DND-41 (cell line): Measurements from ENCODE around the gene CTNNA3.

Source experiments
- EZH2 ChIP-seq: IDR thresholded peaks from 3 replicates; pipeline ENCODE4 v1.6.1; 2012; ENCODE audit warnings: borderline replicate concordance, low read depth, mild to moderate bottlenecking, moderate library complexity, low read length, inconsistent platforms; ENCODE audit not compliant: severe bottlenecking
- TF ChIP-seq, protein P1 (sequence below): IDR thresholded peaks from 2 replicates; pipeline ENCODE4 v1.5.1; 2012; ENCODE audit warnings: borderline replicate concordance, low read length, moderate library complexity, mild to moderate bottlenecking; ENCODE audit not compliant: poor library complexity, severe bottlenecking; ENCODE audit errors: extremely low read depth

DNA sequence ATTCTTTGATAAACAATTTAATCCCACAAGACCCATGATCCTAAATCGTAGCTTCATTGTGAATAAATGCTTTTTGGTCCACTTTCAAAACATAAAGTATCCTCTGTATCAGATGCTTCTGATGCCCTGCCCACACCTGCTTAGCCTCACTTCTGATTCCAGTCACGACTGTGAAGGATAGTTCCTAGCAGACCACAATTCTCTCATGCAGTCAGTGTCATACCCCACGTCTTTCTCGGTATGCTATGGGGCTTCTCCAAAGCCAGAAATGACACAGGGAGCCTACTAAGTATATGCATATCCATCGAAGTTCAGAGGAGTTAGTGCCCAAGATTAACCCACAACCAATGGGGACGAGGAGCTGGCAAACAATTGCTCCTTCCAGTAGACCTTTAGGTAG is 27.6 kb upstream of the CTNNA3 start:
- TF ChIP-seq, protein P1, sequence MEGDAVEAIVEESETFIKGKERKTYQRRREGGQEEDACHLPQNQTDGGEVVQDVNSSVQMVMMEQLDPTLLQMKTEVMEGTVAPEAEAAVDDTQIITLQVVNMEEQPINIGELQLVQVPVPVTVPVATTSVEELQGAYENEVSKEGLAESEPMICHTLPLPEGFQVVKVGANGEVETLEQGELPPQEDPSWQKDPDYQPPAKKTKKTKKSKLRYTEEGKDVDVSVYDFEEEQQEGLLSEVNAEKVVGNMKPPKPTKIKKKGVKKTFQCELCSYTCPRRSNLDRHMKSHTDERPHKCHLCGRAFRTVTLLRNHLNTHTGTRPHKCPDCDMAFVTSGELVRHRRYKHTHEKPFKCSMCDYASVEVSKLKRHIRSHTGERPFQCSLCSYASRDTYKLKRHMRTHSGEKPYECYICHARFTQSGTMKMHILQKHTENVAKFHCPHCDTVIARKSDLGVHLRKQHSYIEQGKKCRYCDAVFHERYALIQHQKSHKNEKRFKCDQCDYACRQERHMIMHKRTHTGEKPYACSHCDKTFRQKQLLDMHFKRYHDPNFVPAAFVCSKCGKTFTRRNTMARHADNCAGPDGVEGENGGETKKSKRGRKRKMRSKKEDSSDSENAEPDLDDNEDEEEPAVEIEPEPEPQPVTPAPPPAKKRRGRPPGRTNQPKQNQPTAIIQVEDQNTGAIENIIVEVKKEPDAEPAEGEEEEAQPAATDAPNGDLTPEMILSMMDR: no peak
- no peak for TF ChIP-seq EZH2
